ENCODE measurements around the gene SCAMP2. TPM values are rescaled to one million over a fixed set of nuclear protein-coding genes. Genes with fewer than 3 reads are reported as not detected.

SCAMP2 gene
- total RNA-seq, 4 donors from 2014 or later, result 15.9 to 67.5 (median 33.0) TPM

DNA sequence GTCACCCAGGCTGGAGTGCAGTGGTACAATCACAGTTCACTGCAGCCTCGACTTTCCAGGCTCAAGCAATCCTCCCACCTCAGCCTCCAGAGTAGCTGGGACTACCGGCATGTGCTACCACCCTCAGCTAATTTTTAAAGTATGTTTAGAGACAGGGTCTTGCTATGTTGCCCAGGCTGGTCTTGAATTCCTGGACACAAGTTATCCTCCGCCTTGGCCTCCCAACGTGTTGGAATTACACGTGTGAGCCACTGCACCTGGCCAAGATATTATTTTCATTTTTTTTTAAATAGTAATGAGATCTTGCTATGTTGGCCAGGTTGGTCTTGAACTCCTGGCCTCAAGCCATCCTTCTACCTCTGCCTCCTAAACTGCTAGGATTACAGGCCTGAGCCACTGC lies 12.3 kb upstream of the SCAMP2 start:
- DNase-seq, result no peak
- TF ChIP-seq, protein P1, sequence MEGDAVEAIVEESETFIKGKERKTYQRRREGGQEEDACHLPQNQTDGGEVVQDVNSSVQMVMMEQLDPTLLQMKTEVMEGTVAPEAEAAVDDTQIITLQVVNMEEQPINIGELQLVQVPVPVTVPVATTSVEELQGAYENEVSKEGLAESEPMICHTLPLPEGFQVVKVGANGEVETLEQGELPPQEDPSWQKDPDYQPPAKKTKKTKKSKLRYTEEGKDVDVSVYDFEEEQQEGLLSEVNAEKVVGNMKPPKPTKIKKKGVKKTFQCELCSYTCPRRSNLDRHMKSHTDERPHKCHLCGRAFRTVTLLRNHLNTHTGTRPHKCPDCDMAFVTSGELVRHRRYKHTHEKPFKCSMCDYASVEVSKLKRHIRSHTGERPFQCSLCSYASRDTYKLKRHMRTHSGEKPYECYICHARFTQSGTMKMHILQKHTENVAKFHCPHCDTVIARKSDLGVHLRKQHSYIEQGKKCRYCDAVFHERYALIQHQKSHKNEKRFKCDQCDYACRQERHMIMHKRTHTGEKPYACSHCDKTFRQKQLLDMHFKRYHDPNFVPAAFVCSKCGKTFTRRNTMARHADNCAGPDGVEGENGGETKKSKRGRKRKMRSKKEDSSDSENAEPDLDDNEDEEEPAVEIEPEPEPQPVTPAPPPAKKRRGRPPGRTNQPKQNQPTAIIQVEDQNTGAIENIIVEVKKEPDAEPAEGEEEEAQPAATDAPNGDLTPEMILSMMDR (IDR thresholded peaks at IDR 0.05), result no peak
- no peak for TF ChIP-seq POLR2A (IDR thresholded peaks at IDR 0.05)
- intact Hi-C loops (cut with DNase I; ENCODE audit: low total_unique reads), result no loop called here
- Histone ChIP-seq H3K27ac (no peak overlapping the region), H3K36me3 (no peaks in the 10 kb centered on the region), H3K4me3 (no peak overlapping the region), H3K27me3 (no peaks in the 10 kb centered on the region), H3K9me3 (no peaks in the 10 kb centered on the region), H3K4me1 (peaks cover 0 to 9% of the 10 kb centered on the region in 2 donors)

DNA sequence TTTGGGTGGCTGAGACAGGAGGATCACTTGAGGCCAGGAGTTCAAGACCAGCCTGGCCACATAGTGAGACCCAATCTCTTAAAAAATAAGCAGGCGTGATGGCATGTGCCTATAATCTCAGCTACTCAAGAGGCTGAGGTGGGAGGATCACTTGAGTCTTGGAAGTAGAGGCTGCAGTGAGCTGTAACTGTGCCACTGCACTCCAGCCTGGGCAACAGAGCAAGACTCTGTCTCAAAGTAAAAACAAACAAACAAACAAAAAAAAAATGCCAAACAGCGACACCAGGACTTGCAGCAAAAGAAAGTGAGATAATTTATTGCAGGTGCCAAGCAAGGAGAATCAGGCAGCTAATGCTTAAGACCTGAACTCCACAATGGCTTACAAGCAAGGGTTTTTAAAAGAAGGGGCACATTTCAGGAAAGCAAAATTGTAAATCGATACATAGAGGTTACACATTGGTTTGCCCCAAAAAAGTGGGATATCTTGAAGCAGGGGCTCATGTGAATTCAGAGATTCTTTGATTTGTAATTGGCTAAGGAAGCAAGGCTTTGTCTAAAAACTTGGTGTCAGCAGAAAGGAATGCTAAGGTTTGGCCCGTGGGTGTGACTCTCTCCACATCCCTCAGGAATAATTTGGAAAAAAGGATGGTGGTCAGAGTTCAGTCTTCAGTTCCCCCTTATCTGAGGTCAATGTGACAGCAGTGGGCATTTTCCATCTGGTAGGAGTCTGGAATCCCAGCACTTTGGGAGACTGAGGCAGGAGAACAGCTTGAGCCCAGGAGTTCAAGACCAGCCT lies 11.5 kb upstream of the SCAMP2 start:
- no peaks in the 10 kb centered on the region for H3K27me3 ChIP-seq
- TF ChIP-seq, protein P1 (IDR thresholded peaks at IDR 0.05), result no peak
- TF ChIP-seq POLR2A (IDR thresholded peaks at IDR 0.05), result no peak
- no peaks in the 10 kb centered on the region for H3K36me3 ChIP-seq
- no peak overlapping the region for H3K4me3 ChIP-seq
- intact Hi-C loops (cut with DNase I; ENCODE audit: low total_unique reads), result no loop called here
- no peak for DNase-seq
- H3K9me3 ChIP-seq, result no peaks in the 10 kb centered on the region
- peaks cover 0 to 7% of the 10 kb centered on the region in 2 donors for H3K4me1 ChIP-seq
- no peak overlapping the region for H3K27ac ChIP-seq

DNA sequence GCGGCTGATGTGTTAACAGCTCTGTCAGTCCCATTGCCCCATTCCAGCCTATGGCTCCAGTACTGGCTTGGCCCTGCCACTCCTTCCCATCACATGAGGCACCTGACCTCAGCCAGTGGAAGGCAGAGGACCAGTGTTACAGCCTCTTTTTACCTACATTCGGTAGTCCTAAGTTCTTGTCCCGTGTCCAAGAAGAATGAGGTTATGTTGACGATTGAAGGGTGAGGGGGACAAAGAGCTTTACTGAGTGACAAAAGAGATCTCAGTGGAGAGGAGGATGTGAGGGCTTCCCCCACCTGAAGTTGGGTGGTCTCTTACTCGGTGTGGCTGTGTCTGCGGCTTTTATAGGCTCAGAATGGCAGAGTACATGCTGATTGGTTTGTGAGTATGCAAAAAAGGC lies 9.4 kb upstream of the SCAMP2 start:
- Histone ChIP-seq H3K27ac (no peak overlapping the region), H3K4me3 (no peak overlapping the region), H3K36me3 (no peaks in the 10 kb centered on the region), H3K27me3 (no peaks in the 10 kb centered on the region), H3K9me3 (no peaks in the 10 kb centered on the region), H3K4me1 (no peaks in the 10 kb centered on the region)
- TF ChIP-seq, protein P1 (IDR thresholded peaks at IDR 0.05), result no peak
- TF ChIP-seq POLR2A (IDR thresholded peaks at IDR 0.05), result no peak
- intact Hi-C loops (cut with DNase I; ENCODE audit: low total_unique reads), result no loop called here
- no peak for DNase-seq

DNA sequence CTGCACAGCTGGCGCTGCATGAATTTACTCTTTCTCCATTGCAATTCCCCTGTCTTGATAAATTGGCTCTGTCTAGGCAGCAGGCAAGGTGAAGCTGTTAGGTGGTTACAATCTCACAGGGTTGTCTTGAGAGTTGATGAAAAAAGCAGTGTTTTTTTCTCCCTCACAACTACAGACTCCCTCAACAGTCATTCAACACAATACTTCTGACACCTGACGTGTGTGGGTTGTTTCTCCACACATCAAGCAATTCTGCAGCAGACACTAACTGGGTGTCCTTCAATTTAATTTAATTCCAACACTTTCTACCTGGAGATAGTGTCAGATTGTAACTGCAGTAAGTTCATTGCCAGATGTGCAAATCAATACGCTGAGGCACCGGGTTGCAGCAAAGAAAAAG lies 5.1 kb upstream of the SCAMP2 start:
- TF ChIP-seq, protein P1 (IDR thresholded peaks at IDR 0.05), result no peak
- no peak for TF ChIP-seq POLR2A (IDR thresholded peaks at IDR 0.05)
- Histone ChIP-seq H3K4me3 (no peak overlapping the region), H3K27ac (no peak overlapping the region), H3K4me1 (no peaks in the 10 kb centered on the region), H3K36me3 (no peaks in the 10 kb centered on the region), H3K9me3 (no peaks in the 10 kb centered on the region), H3K27me3 (no peaks in the 10 kb centered on the region)
- intact Hi-C loops (cut with DNase I; ENCODE audit: low total_unique reads), result no loop called here
- no peak for DNase-seq

DNA sequence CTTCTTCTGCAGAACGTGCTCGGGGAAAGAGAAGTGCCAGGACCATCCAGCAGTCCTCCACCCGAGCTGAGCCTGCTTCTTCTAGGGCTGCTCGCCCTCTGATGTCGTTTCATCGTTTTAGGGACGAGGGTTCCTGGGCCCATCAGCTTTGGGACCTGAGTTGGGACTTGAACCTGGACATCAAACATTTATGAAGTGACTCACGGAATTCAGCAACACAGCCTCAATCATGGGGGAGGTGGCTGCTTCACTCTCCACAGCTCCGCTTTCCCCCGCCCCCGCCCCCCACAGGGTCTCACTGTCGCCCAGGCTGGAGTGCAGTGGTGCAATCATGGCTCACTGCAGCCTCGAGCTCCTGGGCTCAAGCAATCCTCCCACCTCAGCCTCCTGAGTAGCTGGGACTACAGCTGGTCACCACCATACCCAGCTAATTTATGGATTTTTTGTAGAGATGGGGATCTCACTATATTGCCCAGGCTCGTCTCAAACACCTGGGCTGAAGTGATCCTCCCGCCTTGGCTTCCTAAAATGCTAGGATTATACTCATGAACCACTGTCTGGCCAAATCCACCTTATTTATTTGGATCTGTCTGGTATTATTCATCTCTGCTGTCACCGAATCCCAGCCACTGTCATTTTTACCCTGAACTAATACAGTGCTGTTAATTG lies 725 bp upstream of the SCAMP2 start:
- peak; percentile 22 to 28 for DNase-seq
- H3K27ac ChIP-seq, result peak overlapping the region; percentile 77 to 87
- TF ChIP-seq, protein P1 (IDR thresholded peaks at IDR 0.05), result no peak
- intact Hi-C loops (cut with DNase I; ENCODE audit: low total_unique reads), result no loop called here
- H3K9me3 ChIP-seq, result no peaks in the 10 kb centered on the region
- no peaks in the 10 kb centered on the region for H3K36me3 ChIP-seq
- H3K4me1 ChIP-seq, result peaks cover 11 to 28% of the 10 kb centered on the region in 2 donors
- peak overlapping the region; percentile 55 to 85 for H3K4me3 ChIP-seq
- no peaks in the 10 kb centered on the region for H3K27me3 ChIP-seq
